Frontal cortex (tissue), 4 donors: ENCODE data around the gene CHCHD4. TPM values are rescaled to one million over a fixed set of nuclear protein-coding genes. Genes with fewer than 3 reads are reported as not detected.
"Not testable (repeated sequence)": the region's sequence is repeated elsewhere in the genome, so short reads cannot be mapped to it uniquely, and the experiment has no call there.

ENCODE experiments used
- DNase-seq, 2 donors: peaks; one replicate each; pipeline ENCODE4 v3.0.0; 2012; ENCODE audit warnings: low spot score in 2 of 2
- FAIRE-seq: peaks from 2 replicates; lab custom pipeline; 2012; peaks lifted over from hg19 to GRCh38; lab: Jason Lieb, UNC
- total RNA-seq: library from RNA; depleted of rRNA; stranded (reverse); fragments of >200 nt; gene quantifications from one replicate; pipeline ENCODE4 v1.2.3, GENCODE V29; 2014
- donor health status: control.
- donor health status: control.
- donor health status: control.

The CHCHD4 gene
- total RNA-seq, 1 donor from 2014 or later, result 8.6 TPM

- no peak for DNase-seq
- no peak for FAIRE-seq
These were observed 42.5 kb downstream of the CHCHD4 start for GRCh38 chr3:14082108-14082657.

- DNase-seq (no peak), FAIRE-seq (no peak)
These were observed 47.4 kb downstream of the CHCHD4 start for GRCh38 chr3:14077310-14077709.

GRCh38 chr3:14075233-14075632 lies 49.4 kb downstream of the CHCHD4 start:
- not testable (repeated sequence) for DNase-seq, FAIRE-seq

GRCh38 chr3:14064910-14065309 lies 59.8 kb downstream of the CHCHD4 start:
- DNase-seq (no peak), FAIRE-seq (no peak)

GRCh38 chr3:14063152-14063551 lies 61.5 kb downstream of the CHCHD4 start:
- DNase-seq (no peak), FAIRE-seq (no peak)

Other genes starting within 250 kb of the CHCHD4 start
- 15.1 TPM for gene WNT7A, start 244.8 kb downstream of the CHCHD4 start, total RNA-seq
- 38.7 TPM for gene TMEM43, start 182 bp upstream of the CHCHD4 start, total RNA-seq
- 9.8 TPM for gene XPC, start 53.7 kb upstream of the CHCHD4 start, total RNA-seq
- gene LSM3, start 53.9 kb upstream of the CHCHD4 start, total RNA-seq, result 13.5 TPM